GM12878 (cell line): ENCODE measurements around the gene KIF2C.

Experiments
- EZH2 ChIP-seq: IDR thresholded peaks from 2 replicates; pipeline ENCODE4 v1.6.1; 2012; ENCODE audit warnings: low read depth, mild to moderate bottlenecking, control low read depth, inconsistent platforms, low read length, borderline replicate concordance; ENCODE audit not compliant: control insufficient read depth
- TAF1 ChIP-seq: IDR thresholded peaks from 2 replicates; pipeline ENCODE4 v1.6.1; 2011; ENCODE audit warnings: mild to moderate bottlenecking, low read depth, low read length, borderline replicate concordance
- ZNF384 ChIP-seq: IDR thresholded peaks from 2 replicates; pipeline ENCODE4 v1.6.1; 2012; ENCODE audit warnings: low read depth, mild to moderate bottlenecking, low read length, improper control_type of control experiment, borderline replicate concordance
- TF ChIP-seq, protein P1 (sequence below): fragments of 450-650 bp; IDR thresholded peaks from 2 replicates; pipeline ENCODE4 v1.6.1; 2018; ENCODE audit warnings: mild to moderate bottlenecking, low read depth, moderate library complexity; ENCODE audit not compliant: partially characterized antibody
- TF ChIP-seq, protein P2 (sequence below), 3 experiments: IDR thresholded peaks in 2 of 3; conservative IDR thresholded peaks in 1 of 3; 2 replicates each; pipeline ENCODE4 v1.5.1; 2011; ENCODE audit warnings: low read depth in 3 of 3, low read length in 3 of 3, mild to moderate bottlenecking in 3 of 3, control low read depth in 2 of 3, moderate library complexity in 2 of 3, inconsistent platforms in 1 of 3, mixed read lengths in 1 of 3; ENCODE audit not compliant: control insufficient read depth in 2 of 3, insufficient read depth in 1 of 3; ENCODE audit errors: extremely low read depth in 1 of 3
- TF ChIP-seq, protein P3 (sequence below): fragments of 450-650 bp; conservative IDR thresholded peaks from 2 replicates; pipeline ENCODE4 v1.6.1; 2017; ENCODE audit warnings: mild to moderate bottlenecking, moderate library complexity

DNA sequence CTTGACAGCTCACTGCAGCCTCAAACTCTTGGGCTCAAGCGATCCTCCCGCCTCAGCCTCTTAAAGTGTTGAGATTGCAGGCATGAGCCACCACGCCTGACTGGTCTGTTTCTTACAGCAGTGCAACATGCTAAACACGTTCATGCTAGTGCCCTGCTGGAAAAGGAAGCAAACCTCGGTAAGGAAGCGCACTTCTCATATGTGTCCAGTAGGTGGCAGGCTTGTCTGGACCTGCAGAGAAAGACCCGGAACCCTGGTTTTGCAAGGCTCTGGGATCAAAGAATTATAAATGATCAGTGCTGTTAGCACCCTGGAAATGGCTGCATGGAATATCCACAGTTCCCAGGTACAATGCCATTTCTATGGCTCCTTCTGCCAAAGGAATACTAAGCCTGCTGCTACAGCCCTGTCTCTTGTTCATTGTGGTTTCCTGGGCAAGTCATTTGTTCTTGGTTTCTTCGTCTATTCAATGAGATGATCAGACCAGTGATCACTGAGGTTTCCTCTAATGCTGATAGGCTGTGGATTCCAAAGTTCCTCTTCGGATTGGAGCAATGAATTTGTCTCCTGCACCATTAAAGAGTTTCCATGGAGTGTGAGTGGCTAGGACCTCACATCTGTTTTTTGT lies 24.6 kb upstream of the KIF2C start:
- TF ChIP-seq, protein P1, sequence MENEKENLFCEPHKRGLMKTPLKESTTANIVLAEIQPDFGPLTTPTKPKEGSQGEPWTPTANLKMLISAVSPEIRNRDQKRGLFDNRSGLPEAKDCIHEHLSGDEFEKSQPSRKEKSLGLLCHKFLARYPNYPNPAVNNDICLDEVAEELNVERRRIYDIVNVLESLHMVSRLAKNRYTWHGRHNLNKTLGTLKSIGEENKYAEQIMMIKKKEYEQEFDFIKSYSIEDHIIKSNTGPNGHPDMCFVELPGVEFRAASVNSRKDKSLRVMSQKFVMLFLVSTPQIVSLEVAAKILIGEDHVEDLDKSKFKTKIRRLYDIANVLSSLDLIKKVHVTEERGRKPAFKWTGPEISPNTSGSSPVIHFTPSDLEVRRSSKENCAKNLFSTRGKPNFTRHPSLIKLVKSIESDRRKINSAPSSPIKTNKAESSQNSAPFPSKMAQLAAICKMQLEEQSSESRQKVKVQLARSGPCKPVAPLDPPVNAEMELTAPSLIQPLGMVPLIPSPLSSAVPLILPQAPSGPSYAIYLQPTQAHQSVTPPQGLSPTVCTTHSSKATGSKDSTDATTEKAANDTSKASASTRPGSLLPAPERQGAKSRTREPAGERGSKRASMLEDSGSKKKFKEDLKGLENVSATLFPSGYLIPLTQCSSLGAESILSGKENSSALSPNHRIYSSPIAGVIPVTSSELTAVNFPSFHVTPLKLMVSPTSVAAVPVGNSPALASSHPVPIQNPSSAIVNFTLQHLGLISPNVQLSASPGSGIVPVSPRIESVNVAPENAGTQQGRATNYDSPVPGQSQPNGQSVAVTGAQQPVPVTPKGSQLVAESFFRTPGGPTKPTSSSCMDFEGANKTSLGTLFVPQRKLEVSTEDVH, result no peak
- TF ChIP-seq, protein P2, sequence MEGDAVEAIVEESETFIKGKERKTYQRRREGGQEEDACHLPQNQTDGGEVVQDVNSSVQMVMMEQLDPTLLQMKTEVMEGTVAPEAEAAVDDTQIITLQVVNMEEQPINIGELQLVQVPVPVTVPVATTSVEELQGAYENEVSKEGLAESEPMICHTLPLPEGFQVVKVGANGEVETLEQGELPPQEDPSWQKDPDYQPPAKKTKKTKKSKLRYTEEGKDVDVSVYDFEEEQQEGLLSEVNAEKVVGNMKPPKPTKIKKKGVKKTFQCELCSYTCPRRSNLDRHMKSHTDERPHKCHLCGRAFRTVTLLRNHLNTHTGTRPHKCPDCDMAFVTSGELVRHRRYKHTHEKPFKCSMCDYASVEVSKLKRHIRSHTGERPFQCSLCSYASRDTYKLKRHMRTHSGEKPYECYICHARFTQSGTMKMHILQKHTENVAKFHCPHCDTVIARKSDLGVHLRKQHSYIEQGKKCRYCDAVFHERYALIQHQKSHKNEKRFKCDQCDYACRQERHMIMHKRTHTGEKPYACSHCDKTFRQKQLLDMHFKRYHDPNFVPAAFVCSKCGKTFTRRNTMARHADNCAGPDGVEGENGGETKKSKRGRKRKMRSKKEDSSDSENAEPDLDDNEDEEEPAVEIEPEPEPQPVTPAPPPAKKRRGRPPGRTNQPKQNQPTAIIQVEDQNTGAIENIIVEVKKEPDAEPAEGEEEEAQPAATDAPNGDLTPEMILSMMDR (IDR thresholded peaks at IDR 0.05 in 2 of 3, conservative IDR thresholded peaks at IDR 0.05 in 1 of 3; ENCODE audit: control insufficient read depth in 2 of 3, extremely low read depth in 1 of 3, insufficient read depth in 1 of 3, low read depth in 3 of 3, low read length in 3 of 3), result peak; percentile 89 to 96 (median 90)
- no peak for TF ChIP-seq TAF1
- no peak for TF ChIP-seq EZH2
- TF ChIP-seq, protein P3, sequence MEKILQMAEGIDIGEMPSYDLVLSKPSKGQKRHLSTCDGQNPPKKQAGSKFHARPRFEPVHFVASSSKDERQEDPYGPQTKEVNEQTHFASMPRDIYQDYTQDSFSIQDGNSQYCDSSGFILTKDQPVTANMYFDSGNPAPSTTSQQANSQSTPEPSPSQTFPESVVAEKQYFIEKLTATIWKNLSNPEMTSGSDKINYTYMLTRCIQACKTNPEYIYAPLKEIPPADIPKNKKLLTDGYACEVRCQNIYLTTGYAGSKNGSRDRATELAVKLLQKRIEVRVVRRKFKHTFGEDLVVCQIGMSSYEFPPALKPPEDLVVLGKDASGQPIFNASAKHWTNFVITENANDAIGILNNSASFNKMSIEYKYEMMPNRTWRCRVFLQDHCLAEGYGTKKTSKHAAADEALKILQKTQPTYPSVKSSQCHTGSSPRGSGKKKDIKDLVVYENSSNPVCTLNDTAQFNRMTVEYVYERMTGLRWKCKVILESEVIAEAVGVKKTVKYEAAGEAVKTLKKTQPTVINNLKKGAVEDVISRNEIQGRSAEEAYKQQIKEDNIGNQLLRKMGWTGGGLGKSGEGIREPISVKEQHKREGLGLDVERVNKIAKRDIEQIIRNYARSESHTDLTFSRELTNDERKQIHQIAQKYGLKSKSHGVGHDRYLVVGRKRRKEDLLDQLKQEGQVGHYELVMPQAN, result no peak
- TF ChIP-seq ZNF384, result no peak
